NCI-H2227 treated with DMSO at 0.1 percent for 48 hours (cell line): ENCODE measurements around the gene DCP2.
"Not testable (repeated sequence)": the region's sequence is repeated elsewhere in the genome, so short reads cannot be mapped to it uniquely, and the experiment has no call there.

Experiments
- DNase-seq: peaks from one replicate; lab custom pipeline; 2025; lab: John Stamatoyannopoulos, UW

The DCP2 gene

DNA sequence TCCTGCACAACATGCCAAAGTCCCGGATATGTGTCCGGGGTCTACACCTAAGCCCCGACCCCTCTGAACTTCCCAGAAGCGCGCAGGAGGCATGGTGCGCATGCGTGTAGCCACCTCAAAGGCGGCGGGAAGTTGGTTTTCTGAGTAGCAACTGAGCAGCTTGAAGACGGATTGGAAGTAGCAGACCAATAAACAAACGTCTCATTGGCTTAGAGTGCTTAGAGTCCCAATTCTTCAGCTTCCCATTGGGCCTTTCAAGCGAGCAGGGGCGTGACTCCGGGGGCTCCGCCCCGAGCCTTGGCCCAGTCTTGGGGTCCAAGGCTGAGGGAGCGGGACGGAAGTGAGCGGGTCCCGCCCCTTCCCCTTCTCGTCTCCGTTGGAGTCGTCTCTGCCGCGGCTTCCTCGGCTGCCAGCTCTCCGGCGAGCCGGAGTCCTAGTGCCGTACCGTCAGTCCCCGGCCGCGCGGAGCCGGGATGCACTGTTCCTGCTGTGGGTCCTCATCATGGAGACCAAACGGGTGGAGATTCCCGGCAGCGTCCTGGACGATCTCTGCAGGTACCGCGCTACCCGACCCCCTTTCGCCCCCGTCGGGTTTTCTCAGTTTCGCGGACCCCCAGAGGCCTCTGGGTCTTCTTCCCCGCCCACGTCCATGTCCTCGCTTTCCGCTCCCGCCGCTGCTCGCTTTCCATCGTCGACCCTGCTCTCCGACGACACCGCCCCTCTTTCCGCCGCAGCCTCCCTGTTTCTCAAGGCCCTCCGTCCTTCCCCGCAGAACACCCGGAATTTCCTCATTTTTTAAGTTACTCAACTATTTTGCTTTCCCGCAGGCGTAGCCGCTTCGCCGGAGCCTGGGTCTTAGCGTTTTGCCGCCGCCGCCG is at the start of gene DCP2:
TSS of gene DCP2 (plus strand) at position 367 of the 878 bp plus-strand sequence. CDS start at position 503, 136 bp downstream.
- peak; percentile 94 for DNase-seq

DNA sequence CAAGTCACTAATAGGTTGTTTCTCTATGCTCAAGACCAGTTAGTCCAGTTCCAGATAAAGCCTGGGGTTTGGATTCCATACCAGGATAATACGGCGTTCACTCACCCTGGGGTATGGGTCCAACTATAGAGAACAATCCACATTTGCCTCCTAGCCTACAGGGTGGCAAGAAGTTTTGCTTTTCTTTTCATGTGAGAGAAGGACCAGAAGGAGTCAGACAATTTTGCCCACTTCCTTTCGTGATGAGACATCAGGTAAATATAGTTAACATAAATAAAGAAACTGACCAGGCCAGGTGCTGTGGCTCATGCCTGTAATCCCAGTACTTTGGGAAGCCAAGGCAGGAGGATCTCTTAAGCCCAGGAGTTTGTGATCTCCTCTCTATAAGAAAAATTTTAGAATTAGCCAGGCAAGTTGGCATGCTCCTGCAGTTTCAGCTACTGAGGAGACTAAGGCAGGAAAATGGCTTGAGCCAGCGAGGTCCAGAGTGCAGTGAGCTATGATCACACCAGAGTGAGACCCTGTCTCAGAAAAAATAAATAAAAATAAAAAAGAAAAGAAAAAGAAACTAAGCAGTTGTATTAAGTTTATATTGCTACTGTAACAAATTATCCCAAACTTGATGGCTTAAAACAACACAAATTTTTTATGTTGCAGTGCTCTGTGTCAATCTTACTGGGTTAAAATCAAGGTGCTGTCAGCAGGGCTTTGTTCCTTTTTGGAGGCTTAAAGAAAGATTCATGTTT is 47.1 kb upstream of the DCP2 start:
- no peak for DNase-seq

GRCh38 chr5:112930082-112930344 is 46.6 kb upstream of the DCP2 start:
- DNase-seq: no peak

- DNase-seq: no peak
Measured at GRCh38 chr5:112931473-112931872, 45.1 kb upstream of the DCP2 start.

DNA sequence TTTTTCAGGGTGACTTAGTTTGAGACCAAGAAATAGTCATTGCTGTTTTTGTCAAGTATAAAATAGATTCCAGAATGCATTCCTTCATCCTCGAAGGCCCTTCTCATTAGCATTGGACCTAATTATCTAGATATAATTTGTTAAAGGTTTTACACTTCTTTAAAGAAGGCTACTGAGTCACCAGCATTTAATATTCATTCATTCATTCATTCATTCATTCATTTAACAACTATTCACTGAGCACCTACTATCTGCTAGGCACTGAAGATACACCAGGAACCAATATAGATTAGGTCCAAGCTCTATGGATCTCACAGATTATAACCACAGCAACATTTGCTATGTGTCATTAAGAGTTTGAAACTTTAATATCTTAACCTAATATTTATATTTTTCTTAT is 43.5 kb upstream of the DCP2 start:
- DNase-seq: no peak

GRCh38 chr5:112933651-112934365 is 42.8 kb upstream of the DCP2 start:
- DNase-seq: no peak

DNA sequence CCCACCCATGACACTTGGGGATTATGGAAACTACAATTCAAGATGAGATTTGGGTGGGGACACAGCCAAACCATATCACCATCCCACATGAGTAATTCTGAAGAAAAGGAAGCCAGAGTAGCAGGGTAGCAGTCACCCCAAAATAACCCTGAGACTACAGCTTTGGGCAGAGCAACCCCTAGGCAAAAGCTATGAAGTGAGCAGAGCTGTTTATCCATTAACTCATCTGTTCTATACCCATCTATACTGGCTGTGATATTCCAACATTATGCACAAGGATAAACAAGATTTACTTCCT is 42.3 kb upstream of the DCP2 start:
- DNase-seq: no peak

DNA sequence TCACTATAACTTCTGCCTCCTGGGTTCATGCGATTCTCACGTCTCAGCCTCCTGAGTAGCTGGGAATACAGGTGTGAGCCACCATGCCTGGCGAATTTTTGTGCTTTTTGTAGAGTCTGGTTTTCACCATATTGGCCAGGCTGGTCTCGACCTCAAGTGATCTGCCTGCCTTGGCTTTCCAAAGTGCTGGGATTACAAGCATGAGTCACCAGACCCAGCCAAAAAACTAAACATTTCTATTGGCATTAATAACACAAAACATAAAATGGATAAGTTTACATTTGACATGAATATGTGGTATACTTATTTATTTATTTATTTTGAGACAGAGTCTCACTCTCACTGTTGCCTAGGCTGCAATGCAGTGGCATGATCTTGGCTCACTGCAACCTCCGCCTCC is 40.9 kb upstream of the DCP2 start:
- no peak for DNase-seq

GRCh38 chr5:112938286-112938685 is 38.3 kb upstream of the DCP2 start:
- no peak for DNase-seq

DNA sequence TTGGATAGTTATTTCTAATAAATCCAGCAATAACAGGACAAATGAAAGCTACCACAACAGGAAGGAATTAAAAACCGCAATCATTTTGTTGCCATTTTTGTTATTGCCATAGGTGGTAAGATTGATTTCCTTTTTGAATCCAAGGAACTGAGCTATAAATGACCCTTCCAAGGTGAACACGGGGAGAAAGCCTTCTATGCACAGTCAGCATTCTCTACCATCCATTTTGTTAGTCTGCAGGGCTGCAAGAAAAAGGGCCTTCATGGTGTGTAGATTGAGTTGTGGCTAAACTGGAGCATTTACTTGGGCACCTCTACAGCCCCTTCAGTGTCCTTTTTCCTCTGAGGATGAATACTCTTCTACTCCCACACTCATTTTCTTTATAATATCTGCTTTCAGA is 35.9 kb upstream of the DCP2 start:
- DNase-seq: no peak

DNA sequence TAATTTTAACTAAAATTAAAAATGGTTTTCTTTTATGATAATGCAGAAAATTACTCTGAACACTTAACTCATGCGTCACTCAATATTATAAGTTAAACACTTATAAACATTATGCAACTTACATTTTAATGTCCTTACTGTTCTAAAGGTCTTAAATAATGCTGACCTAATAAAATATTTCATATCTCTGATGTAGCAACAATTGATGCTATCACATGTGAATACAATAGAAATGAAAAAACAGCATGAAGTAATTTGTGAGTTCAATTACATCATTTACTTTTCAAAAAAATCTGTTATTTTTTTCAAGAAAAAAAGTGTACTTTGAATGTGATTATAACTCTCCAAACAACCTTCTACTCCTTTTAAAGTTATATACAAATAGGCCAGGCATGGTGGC is 28.1 kb upstream of the DCP2 start:
- DNase-seq: no peak

DNA sequence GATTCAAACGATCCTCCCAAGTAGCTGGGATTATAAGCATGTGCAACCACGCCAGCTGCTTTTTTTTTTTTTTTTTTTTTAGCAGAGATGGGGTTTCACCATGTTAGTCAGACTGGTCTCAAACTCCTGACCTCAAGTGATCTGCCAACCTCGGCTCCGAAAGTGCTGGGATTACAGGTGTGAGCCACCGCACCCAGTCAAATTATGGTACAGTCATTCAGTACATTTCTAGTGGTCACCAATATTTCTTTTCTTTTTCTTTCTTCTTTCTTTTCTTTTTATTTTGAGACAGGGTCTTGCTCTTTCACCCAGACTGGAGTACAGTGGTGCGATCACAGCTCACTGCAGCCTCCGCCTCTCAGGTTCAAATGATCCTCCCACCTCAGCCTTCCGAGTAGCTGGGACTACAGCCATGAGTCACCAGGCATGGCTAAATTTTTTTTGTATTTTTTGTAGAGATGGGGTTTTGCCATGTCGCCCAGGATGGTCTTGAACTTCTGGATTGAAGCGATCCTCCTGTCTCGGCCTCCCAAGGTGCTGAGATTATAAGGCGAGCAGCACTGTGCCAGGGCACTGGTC is 25.4 kb upstream of the DCP2 start:
- no peak for DNase-seq

GRCh38 chr5:112956606-112957005 is 20.0 kb upstream of the DCP2 start:
- DNase-seq: no peak

DNA sequence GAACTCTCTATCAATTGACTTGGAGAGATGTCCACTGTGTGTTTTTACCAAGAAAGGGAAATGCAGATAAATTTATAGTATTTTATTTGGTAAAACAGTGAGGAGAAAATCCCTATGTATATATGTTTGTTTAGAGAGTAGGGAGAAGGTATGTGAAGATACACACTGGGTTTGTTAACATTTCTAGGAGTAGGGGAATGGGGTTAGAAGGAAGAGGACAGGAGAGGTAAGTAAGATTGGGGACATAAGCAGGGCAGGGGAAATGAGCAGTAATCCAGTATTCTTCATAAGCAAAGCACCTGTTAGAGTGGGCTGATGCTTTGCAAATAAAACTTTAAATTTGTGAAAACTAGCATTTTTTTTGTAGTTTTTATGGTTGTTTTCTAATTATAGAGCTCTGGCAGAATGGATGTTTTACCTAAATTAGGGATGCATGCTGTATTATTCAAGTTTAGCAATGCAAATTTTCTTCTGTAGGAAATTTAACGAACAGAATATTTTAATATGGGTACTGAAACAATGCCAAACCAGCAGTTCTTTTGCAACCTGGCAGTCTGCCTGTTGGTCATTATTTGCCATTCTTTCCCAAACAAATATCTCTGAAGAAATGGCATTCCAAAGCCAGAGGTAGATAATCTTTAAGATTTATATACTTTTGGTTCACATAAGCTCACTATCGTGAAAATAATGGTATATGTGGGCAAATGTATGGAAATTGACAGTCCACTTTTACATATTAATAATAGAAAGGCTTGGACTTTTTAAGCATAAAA is 19.4 kb upstream of the DCP2 start:
- DNase-seq: no peak

DNA sequence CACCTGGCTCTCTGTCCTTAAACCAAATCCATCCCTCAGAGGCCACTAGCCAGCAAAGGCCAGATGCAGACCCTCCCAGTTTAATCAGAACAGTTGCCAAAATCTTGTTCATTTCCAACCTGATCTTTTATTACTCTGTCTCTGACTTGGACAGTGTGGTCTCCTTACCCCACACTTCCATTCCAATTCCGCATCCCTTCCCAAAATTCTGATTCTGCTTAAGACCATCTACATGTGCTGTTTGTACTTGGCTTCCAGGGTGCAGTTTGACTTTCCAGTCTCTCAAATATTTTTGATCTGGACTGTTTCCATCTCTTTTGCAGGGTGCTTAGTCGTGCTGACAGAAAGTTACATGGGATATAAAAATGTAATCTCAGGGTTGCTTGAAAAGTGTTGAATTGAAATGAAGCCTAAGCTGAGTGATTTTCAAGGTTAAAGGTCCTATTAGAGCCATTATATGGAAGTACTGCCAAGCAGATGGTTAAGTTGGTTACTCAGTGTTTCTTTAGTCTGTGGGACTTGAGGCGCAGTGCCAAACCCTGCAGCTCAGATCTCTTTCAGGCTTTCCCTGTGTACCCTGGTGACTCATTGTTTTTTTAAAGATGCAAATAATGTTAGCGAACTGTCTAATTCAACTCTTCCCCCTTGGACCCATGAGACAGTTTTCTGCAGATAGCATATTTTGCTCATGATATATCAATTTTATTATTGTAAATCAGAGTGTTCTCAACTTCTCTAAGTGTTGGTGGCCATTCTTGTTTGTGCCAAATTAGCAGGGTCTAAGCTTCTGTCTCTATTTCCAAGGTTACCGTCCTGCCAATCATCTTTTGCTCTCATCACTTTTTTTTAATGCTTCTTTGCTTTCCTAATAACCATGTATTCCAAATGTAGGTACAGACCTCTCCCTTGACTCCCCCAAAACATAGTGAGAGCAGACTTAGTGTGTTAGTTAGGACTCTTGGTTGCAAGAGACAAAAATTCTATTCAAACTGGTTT is 18.2 kb upstream of the DCP2 start:
- no peak for DNase-seq

GRCh38 chr5:112959872-112960271 is 16.7 kb upstream of the DCP2 start:
- not testable (repeated sequence) for DNase-seq

DNA sequence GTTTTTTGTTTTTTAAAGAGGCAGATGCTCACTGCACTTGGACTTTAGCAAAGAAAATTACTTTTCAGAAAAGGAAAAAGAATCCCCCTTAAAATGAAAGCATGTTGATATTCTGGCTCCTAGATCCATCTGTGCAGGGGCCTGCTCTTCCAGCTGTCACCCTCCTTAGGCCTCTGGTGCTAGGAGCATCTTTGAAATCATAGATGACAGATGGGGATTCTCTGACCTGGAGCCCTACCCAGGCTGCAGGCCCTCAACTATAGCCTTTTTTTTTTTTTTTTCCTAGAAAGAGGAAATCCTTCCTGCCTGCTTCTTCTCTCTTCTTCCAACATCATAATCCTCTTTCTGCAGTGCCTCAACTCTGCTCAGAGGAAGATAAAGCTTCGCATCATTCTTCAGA is 16.3 kb upstream of the DCP2 start:
- no peak for DNase-seq

DNA sequence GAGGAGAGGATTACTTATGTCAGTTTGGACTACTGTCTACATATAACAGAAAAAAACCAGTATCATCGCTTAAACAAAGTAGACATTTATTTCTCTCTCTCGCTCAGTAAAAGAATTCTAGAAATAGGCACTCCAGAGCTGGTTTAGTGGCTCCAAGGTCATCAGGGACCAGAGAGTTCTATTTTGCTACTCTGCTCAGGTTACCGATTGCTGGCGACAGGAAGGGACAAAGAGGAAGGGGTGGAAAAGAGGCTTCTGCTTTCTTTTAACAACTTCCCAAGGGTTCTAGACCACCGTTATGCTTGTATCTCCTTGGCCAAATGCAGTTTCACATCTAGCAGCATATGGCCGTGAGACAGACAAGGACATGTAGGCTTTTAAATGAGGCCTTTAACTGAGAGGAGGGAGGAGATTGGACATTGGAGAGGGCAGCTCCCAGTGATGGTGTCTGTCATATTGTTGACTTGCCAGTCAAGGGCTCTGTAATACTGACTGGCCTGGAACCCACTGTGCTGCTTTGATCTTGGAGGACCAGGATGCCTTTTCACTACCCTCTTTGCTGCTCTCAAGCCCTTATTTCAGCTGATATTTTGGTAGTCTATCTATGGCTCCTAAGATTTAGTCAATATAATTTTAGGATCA is 15.6 kb upstream of the DCP2 start:
- no peak for DNase-seq

GRCh38 chr5:112963374-112963733 is 13.2 kb upstream of the DCP2 start:
- not testable (repeated sequence) for DNase-seq

GRCh38 chr5:112965733-112966306 is 10.8 kb upstream of the DCP2 start:
- DNase-seq: no peak
